Suprapubic skin (tissue), 4 donors: ENCODE measurements around the gene TBPL2. TPM values are rescaled to one million over a fixed set of nuclear protein-coding genes. Genes with fewer than 3 reads are reported as not detected.
"Not testable (repeated sequence)": the region's sequence is repeated elsewhere in the genome, so short reads cannot be mapped to it uniquely, and the experiment has no call there.

Experiments used
- DNase-seq, 2 donors: peaks; one replicate each; pipeline ENCODE4 v3.0.0-alpha.2; 2019; ENCODE audit warnings: low spot score in 2 of 2
- H3K27ac ChIP-seq: fragments of 200-600 bp; sonication (generic); one replicate; pipeline ENCODE4 v1.5.1; 2019
- H3K27me3 ChIP-seq: fragments of 200-600 bp; sonication (generic); one replicate; pipeline ENCODE4 v1.5.1; 2019
- H3K36me3 ChIP-seq: fragments of 200-600 bp; sonication (generic); one replicate; pipeline ENCODE4 v1.5.1; 2019
- H3K4me1 ChIP-seq: fragments of 200-600 bp; sonication (generic); one replicate; pipeline ENCODE4 v1.5.1; 2019
- H3K4me3 ChIP-seq: fragments of 200-600 bp; sonication (generic); one replicate; pipeline ENCODE4 v1.5.1; 2019; ENCODE audit warnings: mild to moderate bottlenecking
- H3K9me3 ChIP-seq: fragments of 200-600 bp; sonication (generic); one replicate; pipeline ENCODE4 v1.5.1; 2019
- CTCF ChIP-seq, 2 donors: fragments of 200-600 bp in 1 of 2; fragments of 450-650 bp in 1 of 2; sonication (generic) in 1 of 2; IDR thresholded peaks; one replicate each; pipeline ENCODE4 v1.5.1; 2016 to 2019; ENCODE audit warnings: antibody characterized with exemption in 2 of 2, mild to moderate bottlenecking in 1 of 2, moderate library complexity in 1 of 2
- EP300 ChIP-seq: sonication (generic); formaldehyde crosslinking; IDR thresholded peaks from one replicate; pipeline ENCODE4 v1.6.1; 2017; ENCODE audit warnings: antibody characterized with exemption
- POLR2A ChIP-seq, 2 donors: fragments of 450-650 bp; IDR thresholded peaks; one replicate each; pipeline ENCODE4 v1.6.1; 2017; ENCODE audit warnings: antibody characterized with exemption in 2 of 2, mild to moderate bottlenecking in 2 of 2, moderate library complexity in 2 of 2
- POLR2AphosphoS5 ChIP-seq, 3 donors: sonication (generic); formaldehyde crosslinking; IDR thresholded peaks; one replicate each; pipeline ENCODE4 v1.6.1; 2017; ENCODE audit warnings: antibody characterized with exemption in 3 of 3
- WGBS: methylation state at CpG from one replicate; pipeline ENCODE4 v1.1.5; 2018; 5-methylcytosine and 5-hydroxymethylcytosine counted together
- total RNA-seq, 4 donors: library from RNA; depleted of rRNA; stranded (reverse); fragments of >200 nt; gene quantifications; one replicate each; pipeline ENCODE4 v1.1.0, GENCODE V29; 2016

Gene TBPL2
- total RNA-seq, 4 donors from 2014 or later: not detected

- DNase-seq: no peak
- Histone ChIP-seq H3K36me3 (no peaks in the 10 kb centered on the region), H3K27me3 (no peaks in the 10 kb centered on the region), H3K4me1 (no peaks in the 10 kb centered on the region), H3K9me3 (no peaks in the 10 kb centered on the region), H3K4me3 (no peak overlapping the region), H3K27ac (no peak overlapping the region)
- TF ChIP-seq CTCF (IDR thresholded peaks at IDR 0.05) (no peak), EP300 (no peak), POLR2AphosphoS5 (IDR thresholded peaks at IDR 0.05) (no peak), POLR2A (IDR thresholded peaks at IDR 0.05) (no peak)
- WGBS: 76% methylated on average over 7 of the region's 7 CpGs
Observed at GRCh38 chr14:55473786-55474185, 33.4 kb upstream of the TBPL2 start.

DNA sequence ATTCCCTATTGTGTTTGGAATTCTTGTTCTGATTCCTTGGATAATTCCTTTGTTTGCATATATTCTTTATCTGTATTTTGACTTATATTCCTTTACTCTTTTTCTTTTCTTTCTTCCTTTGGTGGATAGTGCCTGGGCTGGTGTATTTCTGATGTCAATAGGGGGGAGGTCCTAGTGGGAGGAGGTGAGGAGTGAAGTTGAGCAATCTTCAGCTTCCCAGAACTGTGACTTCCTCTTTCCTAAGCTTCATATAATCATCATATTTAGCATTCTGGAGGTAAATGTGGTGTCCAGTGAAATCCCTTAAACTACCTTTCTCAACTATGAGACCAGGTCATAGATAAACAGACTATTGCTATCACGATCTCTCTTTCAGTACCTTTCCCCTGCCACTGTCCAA, 29.6 kb upstream of the TBPL2 start:
- H3K9me3 ChIP-seq: no peaks in the 10 kb centered on the region
- H3K36me3 ChIP-seq: no peaks in the 10 kb centered on the region
- 87% methylated on average over 1 of the region's 1 CpG for WGBS
- no peak overlapping the region for H3K4me3 ChIP-seq
- peaks cover 4% of the 10 kb centered on the region for H3K4me1 ChIP-seq
- H3K27me3 ChIP-seq: no peaks in the 10 kb centered on the region
- DNase-seq: no peak
- H3K27ac ChIP-seq: no peak overlapping the region
- TF ChIP-seq CTCF (IDR thresholded peaks at IDR 0.05): no peak
- TF ChIP-seq POLR2AphosphoS5 (IDR thresholded peaks at IDR 0.05): no peak
- TF ChIP-seq POLR2A (IDR thresholded peaks at IDR 0.05): no peak
- no peak for TF ChIP-seq EP300

- Histone ChIP-seq H3K27ac (no peak overlapping the region), H3K4me1 (peaks cover 4% of the 10 kb centered on the region), H3K27me3 (no peaks in the 10 kb centered on the region), H3K36me3 (no peaks in the 10 kb centered on the region), H3K4me3 (no peak overlapping the region), H3K9me3 (no peaks in the 10 kb centered on the region)
- 85% methylated on average over 7 of the region's 7 CpGs for WGBS
- no peak for DNase-seq
- TF ChIP-seq POLR2A (IDR thresholded peaks at IDR 0.05) (no peak), CTCF (IDR thresholded peaks at IDR 0.05) (no peak), EP300 (no peak)
Observed at GRCh38 chr14:55467307-55467706, 26.9 kb upstream of the TBPL2 start.

DNA sequence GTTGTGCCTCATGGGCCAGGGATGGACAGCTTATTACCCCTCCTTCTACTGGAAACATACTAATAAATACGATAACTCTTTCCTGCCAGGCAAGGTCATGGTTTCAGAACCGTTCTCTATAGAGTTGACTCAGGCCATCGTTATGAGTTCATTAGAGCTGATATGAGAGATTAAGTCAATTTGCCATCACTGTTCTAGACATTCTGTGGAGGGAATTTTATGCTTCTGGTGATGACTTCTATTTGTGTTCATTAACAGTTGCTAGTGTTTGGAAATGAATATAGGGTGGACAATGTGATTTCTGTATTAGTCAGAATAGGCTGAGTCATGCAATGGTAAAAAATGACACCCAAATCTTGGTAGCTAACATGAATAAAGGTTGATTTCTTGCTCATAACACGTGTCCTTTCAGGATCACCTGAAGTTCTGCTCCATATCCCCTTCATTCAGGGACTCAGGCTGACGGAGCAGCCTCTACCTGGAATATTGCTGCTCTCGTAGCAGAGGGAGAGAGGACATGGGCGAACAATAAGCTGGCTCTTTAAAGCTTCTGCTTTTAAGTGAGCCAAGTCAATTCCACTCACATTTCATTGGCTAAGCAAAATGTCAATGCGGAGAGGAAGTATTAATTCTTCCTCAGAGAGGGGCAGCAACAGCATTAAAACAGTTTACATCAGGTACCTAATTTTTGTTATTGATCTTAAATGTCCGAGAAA, 18.5 kb upstream of the TBPL2 start:
- TF ChIP-seq CTCF (IDR thresholded peaks at IDR 0.05): no peak
- TF ChIP-seq EP300: no peak
- TF ChIP-seq POLR2A (IDR thresholded peaks at IDR 0.05): no peak
- TF ChIP-seq POLR2AphosphoS5 (IDR thresholded peaks at IDR 0.05): no peak

DNA sequence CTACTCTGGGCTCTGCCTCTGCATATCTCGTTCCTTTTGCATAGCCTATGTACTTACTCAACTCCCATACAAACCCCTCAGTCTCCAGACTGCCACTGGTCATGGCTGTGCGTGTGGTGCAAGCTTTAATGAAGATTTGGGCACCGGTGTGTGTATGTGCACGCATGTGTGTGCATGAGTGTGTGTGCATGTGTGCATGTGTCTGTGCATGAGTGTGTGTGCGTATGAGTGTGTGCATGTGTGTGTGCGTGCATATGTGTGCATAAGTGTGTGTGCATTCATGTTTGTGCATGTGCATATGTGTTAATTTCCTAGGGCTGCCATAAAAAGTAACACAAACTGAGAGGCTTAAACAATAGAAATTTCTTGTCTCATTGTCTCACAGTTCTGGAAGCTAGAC, 17.1 kb upstream of the TBPL2 start:
- H3K9me3 ChIP-seq: no peaks in the 10 kb centered on the region
- H3K4me3 ChIP-seq: no peak overlapping the region
- DNase-seq: no peak
- 83% methylated on average over 6 of the region's 6 CpGs for WGBS
- no peaks in the 10 kb centered on the region for H3K27me3 ChIP-seq
- H3K4me1 ChIP-seq: peaks cover 19% of the 10 kb centered on the region
- H3K36me3 ChIP-seq: no peaks in the 10 kb centered on the region
- TF ChIP-seq POLR2AphosphoS5 (IDR thresholded peaks at IDR 0.05) (no peak), CTCF (IDR thresholded peaks at IDR 0.05) (no peak)
- H3K27ac ChIP-seq: no peak overlapping the region

More for the DNA sequence above, 18.5 kb upstream of the TBPL2 start:
- no peak for DNase-seq
- Histone ChIP-seq H3K27ac (no peak overlapping the region), H3K36me3 (no peaks in the 10 kb centered on the region), H3K9me3 (no peaks in the 10 kb centered on the region), H3K4me1 (peaks cover 13% of the 10 kb centered on the region), H3K27me3 (no peaks in the 10 kb centered on the region), H3K4me3 (no peak overlapping the region)
- 67% methylated on average over 9 of the region's 9 CpGs for WGBS

DNA sequence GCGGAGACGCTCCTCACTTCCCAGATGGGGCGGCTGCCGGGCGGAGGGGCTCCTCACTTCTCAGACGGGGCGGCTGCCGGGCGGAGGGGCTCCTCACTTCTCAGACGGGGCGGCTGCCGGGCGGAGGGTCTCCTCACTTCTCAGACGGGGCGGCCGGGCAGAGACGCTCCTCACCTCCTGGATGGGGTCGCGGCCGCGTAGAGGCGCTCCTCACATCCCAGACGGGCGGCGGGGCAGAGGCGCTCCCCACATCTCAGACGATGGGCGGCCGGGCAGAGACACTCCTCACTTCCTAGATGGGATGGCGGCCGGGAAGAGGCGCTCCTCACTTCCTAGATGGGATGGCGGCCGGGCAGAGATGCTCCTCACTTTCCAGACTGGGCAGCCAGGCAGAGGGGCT, 16.0 kb upstream of the TBPL2 start:
- H3K4me1 ChIP-seq: peaks cover 26% of the 10 kb centered on the region
- DNase-seq, H3K9me3 ChIP-seq, H3K36me3 ChIP-seq, H3K27ac ChIP-seq, H3K27me3 ChIP-seq, H3K4me3 ChIP-seq: not testable (repeated sequence)
- 100% methylated on average over 1 of the region's 34 CpGs for WGBS
